ENCODE measurements around the gene ELOVL2.
A peak's percentile ranks its signal among the peaks of the same experiment; 100 is the strongest.
"Not testable (repeated sequence)": the region's sequence is repeated elsewhere in the genome, so short reads cannot be mapped to it uniquely, and the experiment has no call there.

Gene ELOVL2

GRCh38 chr6:11007715-11008608 is 36.1 kb downstream of the ELOVL2 start:
- Histone ChIP-seq H3K36me3 (ENCODE audit: control insufficient read depth, insufficient read depth, low read length, severe bottlenecking) (no peaks in the 10 kb centered on the region), H3K9ac (ENCODE audit: low read length) (no peak overlapping the region), H3K4me3 (ENCODE audit: low read length) (no peak overlapping the region), H3K27me3 (replicated peaks; ENCODE audit: control insufficient read depth, insufficient read depth, low read length) (no peaks in the 10 kb centered on the region), H3K9me3 (ENCODE audit: control insufficient read depth, low read length) (no peaks in the 10 kb centered on the region), H3K4me1 (ENCODE audit: control insufficient read depth, insufficient read depth, low read length) (peaks cover 24% of the 10 kb centered on the region)
- peak; percentile 33 for DNase-seq (ENCODE audit: low read depth)

- Histone ChIP-seq H3K4me1 (ENCODE audit: control insufficient read depth, insufficient read depth, low read length) (peaks cover 16% of the 10 kb centered on the region), H3K9ac (ENCODE audit: low read length) (no peak overlapping the region), H3K4me3 (ENCODE audit: low read length) (no peak overlapping the region), H3K36me3 (ENCODE audit: control insufficient read depth, insufficient read depth, low read length, severe bottlenecking) (no peaks in the 10 kb centered on the region), H3K9me3 (ENCODE audit: control insufficient read depth, low read length) (no peaks in the 10 kb centered on the region), H3K27me3 (replicated peaks; ENCODE audit: control insufficient read depth, insufficient read depth, low read length) (no peaks in the 10 kb centered on the region)
- peak; percentile 31 for DNase-seq (ENCODE audit: low read depth)
Observed at GRCh38 chr6:11006061-11006460, 38.0 kb downstream of the ELOVL2 start.

GRCh38 chr6:11003297-11003696 is 40.8 kb downstream of the ELOVL2 start:
- DNase-seq (ENCODE audit: low read depth); H3K9me3 ChIP-seq (ENCODE audit: control insufficient read depth, low read length); H3K9ac ChIP-seq (ENCODE audit: low read length); H3K36me3 ChIP-seq (ENCODE audit: control insufficient read depth, insufficient read depth, low read length, severe bottlenecking); H3K4me3 ChIP-seq (ENCODE audit: low read length); H3K27me3 ChIP-seq (replicated peaks; ENCODE audit: control insufficient read depth, insufficient read depth, low read length); H3K4me1 ChIP-seq (ENCODE audit: control insufficient read depth, insufficient read depth, low read length): not testable (repeated sequence)

GRCh38 chr6:11002176-11002575 is 41.9 kb downstream of the ELOVL2 start:
- H3K4me1 ChIP-seq (ENCODE audit: control insufficient read depth, insufficient read depth, low read length), result peaks cover 5% of the 10 kb centered on the region
- H3K9ac ChIP-seq (ENCODE audit: low read length), result no peak overlapping the region
- no peak for DNase-seq (ENCODE audit: low read depth)
- no peaks in the 10 kb centered on the region for H3K27me3 ChIP-seq (replicated peaks; ENCODE audit: control insufficient read depth, insufficient read depth, low read length)
- no peak overlapping the region for H3K4me3 ChIP-seq (ENCODE audit: low read length)
- no peaks in the 10 kb centered on the region for H3K9me3 ChIP-seq (ENCODE audit: control insufficient read depth, low read length)
- H3K36me3 ChIP-seq (ENCODE audit: control insufficient read depth, insufficient read depth, low read length, severe bottlenecking), result no peaks in the 10 kb centered on the region

- peaks cover 5% of the 10 kb centered on the region for H3K4me1 ChIP-seq (ENCODE audit: control insufficient read depth, insufficient read depth, low read length)
- no peaks in the 10 kb centered on the region for H3K27me3 ChIP-seq (replicated peaks; ENCODE audit: control insufficient read depth, insufficient read depth, low read length)
- DNase-seq (ENCODE audit: low read depth), result peak; percentile 63
- H3K36me3 ChIP-seq (ENCODE audit: control insufficient read depth, insufficient read depth, low read length, severe bottlenecking), result no peaks in the 10 kb centered on the region
- no peak overlapping the region for H3K9ac ChIP-seq (ENCODE audit: low read length)
- H3K9me3 ChIP-seq (ENCODE audit: control insufficient read depth, low read length), result no peaks in the 10 kb centered on the region
- H3K4me3 ChIP-seq (ENCODE audit: low read length), result no peak overlapping the region
Observed at GRCh38 chr6:10999994-11000393, 44.1 kb downstream of the ELOVL2 start.

GRCh38 chr6:10995114-10995707 is 48.9 kb downstream of the ELOVL2 start:
- no peak overlapping the region for H3K4me3 ChIP-seq (ENCODE audit: low read length)

GRCh38 chr6:10993896-10994295 is 50.2 kb downstream of the ELOVL2 start:
- Histone ChIP-seq H3K9me3 (ENCODE audit: control insufficient read depth, low read length) (no peaks in the 10 kb centered on the region), H3K4me1 (ENCODE audit: control insufficient read depth, insufficient read depth, low read length) (no peaks in the 10 kb centered on the region), H3K4me3 (ENCODE audit: low read length) (no peak overlapping the region), H3K36me3 (ENCODE audit: control insufficient read depth, insufficient read depth, low read length, severe bottlenecking) (no peaks in the 10 kb centered on the region), H3K9ac (ENCODE audit: low read length) (no peak overlapping the region), H3K27me3 (replicated peaks; ENCODE audit: control insufficient read depth, insufficient read depth, low read length) (no peaks in the 10 kb centered on the region)
- no peak for DNase-seq (ENCODE audit: low read depth)

More at GRCh38 chr6:10995114-10995707, 48.9 kb downstream of the ELOVL2 start:
- no peaks in the 10 kb centered on the region for H3K9me3 ChIP-seq (ENCODE audit: control insufficient read depth, low read length)
- H3K9ac ChIP-seq (ENCODE audit: low read length), result no peak overlapping the region
- no peak for DNase-seq (ENCODE audit: low read depth)
- no peaks in the 10 kb centered on the region for H3K27me3 ChIP-seq (replicated peaks; ENCODE audit: control insufficient read depth, insufficient read depth, low read length)
- H3K36me3 ChIP-seq (ENCODE audit: control insufficient read depth, insufficient read depth, low read length, severe bottlenecking), result no peaks in the 10 kb centered on the region
- H3K4me1 ChIP-seq (ENCODE audit: control insufficient read depth, insufficient read depth, low read length), result peaks cover 5% of the 10 kb centered on the region

GRCh38 chr6:10991115-10991514 is 53.0 kb downstream of the ELOVL2 start:
- Histone ChIP-seq H3K36me3 (ENCODE audit: control insufficient read depth, insufficient read depth, low read length, severe bottlenecking) (no peaks in the 10 kb centered on the region), H3K27me3 (replicated peaks; ENCODE audit: control insufficient read depth, insufficient read depth, low read length) (no peaks in the 10 kb centered on the region), H3K4me1 (ENCODE audit: control insufficient read depth, insufficient read depth, low read length) (no peaks in the 10 kb centered on the region), H3K9ac (ENCODE audit: low read length) (no peak overlapping the region), H3K9me3 (ENCODE audit: control insufficient read depth, low read length) (no peaks in the 10 kb centered on the region), H3K4me3 (ENCODE audit: low read length) (no peak overlapping the region)
- no peak for DNase-seq (ENCODE audit: low read depth)

- Histone ChIP-seq H3K4me3 (ENCODE audit: low read length) (no peak overlapping the region), H3K9me3 (ENCODE audit: control insufficient read depth, low read length) (no peaks in the 10 kb centered on the region), H3K27me3 (replicated peaks; ENCODE audit: control insufficient read depth, insufficient read depth, low read length) (no peaks in the 10 kb centered on the region), H3K9ac (ENCODE audit: low read length) (no peak overlapping the region), H3K36me3 (ENCODE audit: control insufficient read depth, insufficient read depth, low read length, severe bottlenecking) (no peaks in the 10 kb centered on the region), H3K4me1 (ENCODE audit: control insufficient read depth, insufficient read depth, low read length) (no peaks in the 10 kb centered on the region)
- DNase-seq (ENCODE audit: low read depth), result no peak
Observed at GRCh38 chr6:10989587-10989986, 54.5 kb downstream of the ELOVL2 start.

- not testable (repeated sequence) for H3K4me3 ChIP-seq (ENCODE audit: low read length); H3K36me3 ChIP-seq (ENCODE audit: control insufficient read depth, insufficient read depth, low read length, severe bottlenecking); H3K9me3 ChIP-seq (ENCODE audit: control insufficient read depth, low read length); H3K27me3 ChIP-seq (replicated peaks; ENCODE audit: control insufficient read depth, insufficient read depth, low read length); DNase-seq (ENCODE audit: low read depth); H3K9ac ChIP-seq (ENCODE audit: low read length); H3K4me1 ChIP-seq (ENCODE audit: control insufficient read depth, insufficient read depth, low read length)
Observed at GRCh38 chr6:10984959-10985358, 59.1 kb downstream of the ELOVL2 start.

- Histone ChIP-seq H3K9ac (ENCODE audit: low read length) (no peak overlapping the region), H3K27me3 (replicated peaks; ENCODE audit: control insufficient read depth, insufficient read depth, low read length) (no peaks in the 10 kb centered on the region), H3K36me3 (ENCODE audit: control insufficient read depth, insufficient read depth, low read length, severe bottlenecking) (no peaks in the 10 kb centered on the region), H3K4me1 (ENCODE audit: control insufficient read depth, insufficient read depth, low read length) (no peaks in the 10 kb centered on the region), H3K4me3 (ENCODE audit: low read length) (no peak overlapping the region), H3K9me3 (ENCODE audit: control insufficient read depth, low read length) (no peaks in the 10 kb centered on the region)
- DNase-seq (ENCODE audit: low read depth), result no peak
Observed at GRCh38 chr6:10981409-10981808, 62.7 kb downstream of the ELOVL2 start.

All from adipocyte (in vitro differentiated cells).